Measurements from ENCODE around the gene ARHGAP27.

DNA sequence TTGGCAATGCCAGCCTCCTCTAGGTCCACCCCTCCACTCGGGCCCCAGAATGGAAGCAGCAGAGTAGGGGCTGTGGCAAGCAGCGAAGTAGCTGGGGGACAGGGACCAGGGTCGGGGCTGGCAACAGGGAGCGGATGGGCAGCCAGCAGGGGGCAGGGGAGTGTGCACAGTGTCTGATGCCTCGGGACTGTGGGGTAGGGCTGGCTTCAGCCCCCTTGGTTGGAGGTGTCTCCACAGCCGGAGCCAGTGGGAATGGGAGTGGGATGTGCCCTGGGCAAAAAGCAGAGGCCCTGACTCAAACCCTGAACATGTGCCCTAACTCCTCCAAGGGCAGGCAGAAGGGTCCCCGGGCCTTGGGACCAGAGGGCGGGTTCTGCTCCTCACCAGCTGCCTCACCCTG, 18.5 kb upstream of the ARHGAP27 start:
- TF ChIP-seq EZH2phosphoT487 (IDR thresholded peaks at IDR 0.05; ENCODE audit: insufficient read depth, low read depth) (no peak), EZH2 (IDR thresholded peaks at IDR 0.05; ENCODE audit: insufficient read depth, poor library complexity, severe bottlenecking) (no peak)

Measured in GM23248 (cell line).